HCT116 (cell line): ENCODE measurements around the gene CSAD. TPM values are rescaled to one million over a fixed set of nuclear protein-coding genes. Genes with fewer than 3 reads are reported as not detected.

Experiments
- ATAC-seq: fragments of 200-7000 bp; cut with Tn5 transposase; 2 replicates; pipeline ENCODE4 v1.9.1; 2020; ENCODE audit warnings: mild to moderate bottlenecking, moderate library complexity
- BruUV-seq: library from RNA; stranded (reverse); fragments of 400-500 nt; replicated peaks from 2 replicates; lab custom pipeline; 2021; lab: Mats Ljungman, UMichigan
- CTCF ChIA-PET: fragments of 300-600 bp; sonication (Branson Sonifier 250); formaldehyde crosslinking; loops from one replicate; lab custom pipeline; 2021; ENCODE audit warnings: antibody characterized with exemption; lab: Charles Lee
- POLR2A ChIA-PET: fragments of 300-600, 350-600 bp; sonication (Branson Sonifier 250); formaldehyde crosslinking; loops from one replicate; lab custom pipeline; 2021; ENCODE audit warnings: antibody characterized with exemption; lab: Charles Lee
- RAD21 ChIA-PET, 2 experiments: fragments of 300-600 bp; sonication (Branson Sonifier 250); formaldehyde crosslinking; loops; one replicate each; lab custom pipeline; 2023; ENCODE audit warnings: low total read pairs in 2 of 2; ENCODE audit not compliant: uncharacterized antibody in 2 of 2, unreplicated experiment in 2 of 2, low non-redundant PET in 1 of 2; lab: Charles Lee
- DNase-seq: peaks from one replicate; pipeline ENCODE4 v3.0.0-alpha.2; 2010; ENCODE audit warnings: low read depth, low spot score
- H2AFZ ChIP-seq: fragments of 200-600 bp; shearing (Covaris generic), sonication (generic); 2 replicates; pipeline ENCODE4 v1.6.1; 2017; ENCODE audit warnings: low read depth, mixed run types, mixed read lengths, antibody characterized with exemption, low read length; ENCODE audit not compliant: poor library complexity, severe bottlenecking
- H3K27ac ChIP-seq: 2 replicates; pipeline ENCODE4 v1.5.1; 2012; ENCODE audit warnings: low read depth, low read length
- H3K27me3 ChIP-seq: fragments of 200-600 bp; sonication (generic); 2 replicates; pipeline ENCODE4 v1.6.1; 2016; ENCODE audit warnings: mixed run types, low read length, mixed read lengths; ENCODE audit not compliant: insufficient read depth
- H3K36me3 ChIP-seq, 2 experiments: fragments of 200-500 bp in 1 of 2; fragments of 200-600 bp in 1 of 2; sonication (Bioruptor generic) in 1 of 2; sonication (generic) in 1 of 2; 2 replicates each; pipeline versions ENCODE4 v1.5.1 to v1.6.1; 2014 to 2016; ENCODE audit warnings: low read length in 2 of 2, inconsistent platforms in 1 of 2, mixed read lengths in 1 of 2, mixed run types in 1 of 2; ENCODE audit not compliant: insufficient read depth in 2 of 2, control insufficient read depth in 1 of 2
- H3K4me1 ChIP-seq, 2 experiments: fragments of 200-600 bp in 1 of 2; sonication (generic) in 1 of 2; 2 replicates each; pipeline versions ENCODE4 v1.5.1 to v1.6.1; 2012 to 2017; ENCODE audit warnings: low read length in 2 of 2, inconsistent platforms in 1 of 2, mild to moderate bottlenecking in 1 of 2, mixed read lengths in 1 of 2, mixed run types in 1 of 2, moderate library complexity in 1 of 2; ENCODE audit not compliant: insufficient read depth in 2 of 2, control insufficient read depth in 1 of 2
- H3K4me2 ChIP-seq: fragments of 200-600 bp; sonication (generic); 2 replicates; pipeline ENCODE4 v1.6.1; 2017; ENCODE audit warnings: mixed run types, low read length, mixed read lengths
- H3K4me3 ChIP-seq, 2 experiments: fragments of 200-600 bp in 1 of 2; sonication (generic) in 1 of 2; replicated peaks in 1 of 2; 2 replicates each; pipeline ENCODE4 v1.5.1; 2011 to 2016; ENCODE audit warnings: low read length in 2 of 2, control low read depth in 1 of 2, low read depth in 1 of 2, mild to moderate bottlenecking in 1 of 2, mixed read lengths in 1 of 2, mixed run types in 1 of 2
- H3K79me2 ChIP-seq: fragments of 200-600 bp; sonication (generic); 2 replicates; pipeline ENCODE4 v1.6.1; 2017; ENCODE audit warnings: mild to moderate bottlenecking, mixed run types, low read length, moderate library complexity, mixed read lengths; ENCODE audit not compliant: insufficient read depth
- H3K9ac ChIP-seq: fragments of 200-600 bp; sonication (generic); 2 replicates; pipeline ENCODE4 v1.6.1; 2016; ENCODE audit warnings: low read length, mixed read lengths
- H3K9me2 ChIP-seq: fragments of 200-600 bp; sonication (generic), shearing (Covaris generic); 2 replicates; pipeline ENCODE4 v1.6.1; 2017; ENCODE audit warnings: mixed run types, mild to moderate bottlenecking, moderate library complexity; ENCODE audit not compliant: insufficient read depth
- H3K9me3 ChIP-seq, 2 experiments: fragments of 200-500 bp in 1 of 2; fragments of 200-600 bp in 1 of 2; sonication (Bioruptor generic) in 1 of 2; sonication (generic) in 1 of 2; 2 replicates each; pipeline ENCODE4 v1.6.1; 2014 to 2017; ENCODE audit warnings: low read length in 2 of 2, mixed read lengths in 2 of 2, inconsistent platforms in 1 of 2, low read depth in 1 of 2, mild to moderate bottlenecking in 1 of 2, mixed run types in 1 of 2, moderate library complexity in 1 of 2; ENCODE audit not compliant: control insufficient read depth in 1 of 2, insufficient read depth in 1 of 2
- H4K20me1 ChIP-seq: fragments of 200-600 bp; sonication (generic), shearing (Covaris generic); 2 replicates; pipeline ENCODE4 v1.6.1; 2017; ENCODE audit warnings: mixed run types, mild to moderate bottlenecking, moderate library complexity; ENCODE audit not compliant: insufficient read depth
- CBX3 ChIP-seq: IDR thresholded peaks from 2 replicates; pipeline ENCODE4 v1.6.1; 2012; ENCODE audit warnings: low read depth
- CEBPB ChIP-seq: IDR thresholded peaks from 2 replicates; pipeline ENCODE4 v1.6.1; 2012; ENCODE audit warnings: low read depth
- ELF1 ChIP-seq: IDR thresholded peaks from 2 replicates; pipeline ENCODE4 v1.6.1; 2012; ENCODE audit warnings: low read depth, borderline replicate concordance
- EZH2phosphoT487 ChIP-seq: fragments of 200-600 bp; IDR thresholded peaks from 2 replicates; pipeline ENCODE4 v1.6.1; 2018; ENCODE audit warnings: antibody characterized with exemption, borderline replicate concordance
- FOSL1 ChIP-seq: IDR thresholded peaks from 2 replicates; pipeline ENCODE4 v1.6.1; 2012; ENCODE audit warnings: low read depth
- JUND ChIP-seq: IDR thresholded peaks from 2 replicates; pipeline ENCODE4 v1.6.1; 2012
- MAX ChIP-seq: IDR thresholded peaks from 2 replicates; pipeline ENCODE4 v1.6.1; 2012
- POLR2A ChIP-seq: IDR thresholded peaks from 2 replicates; pipeline ENCODE4 v1.7.0; 2011; ENCODE audit warnings: borderline replicate concordance; ENCODE audit not compliant: insufficient read depth, insufficient read length; ENCODE audit errors: extremely low read depth
- RAD21 ChIP-seq: IDR thresholded peaks from 2 replicates; pipeline ENCODE4 v1.6.1; 2012; ENCODE audit warnings: low read depth, mild to moderate bottlenecking
- REST ChIP-seq: IDR thresholded peaks from 2 replicates; pipeline ENCODE4 v1.6.1; 2012; ENCODE audit warnings: low read depth
- SRF ChIP-seq: IDR thresholded peaks from 2 replicates; pipeline ENCODE4 v1.6.1; 2012; ENCODE audit warnings: low read depth
- TCF7L2 ChIP-seq: IDR thresholded peaks from 2 replicates; pipeline ENCODE4 v1.7.0; 2011; ENCODE audit warnings: borderline replicate concordance, inconsistent platforms; ENCODE audit not compliant: insufficient read depth, insufficient read length; ENCODE audit errors: extremely low read depth
- intact Hi-C: fragments of 100-400 bp; cut with micrococcal nuclease; formaldehyde crosslinking; loops from 2 replicates; pipeline ENCODE4 v1.10.0; 2022
- total RNA-seq: library from RNA; stranded (reverse); gene quantifications from one replicate; pipeline ENCODE4 v1.2.1, GENCODE V29; 2021; ENCODE audit not compliant: unreplicated experiment

Gene CSAD
- total RNA-seq, 1 experiment from 2014 or later: 20.3 TPM

GRCh38 chr12:53212931-53213330, 32.2 kb upstream of the CSAD start:
- H3K36me3 ChIP-seq: peaks cover 11 to 27% of the 10 kb centered on the region in 2 experiments
- ChIA-PET RAD21 (interaction anchor here (1.2 to 2.0 kb wide), 5 partner anchors 38 to 109 kb away, joined by 4 to 11 read pairs (median 8); partner anchors contain the start of gene AAAS (in 2 of the 2)), POLR2A (interaction anchor here (1.1 kb wide), 1 partner anchor 82 kb away, joined by 3 read pairs; the partner anchor contains the start of gene PFDN5), CTCF (interaction anchor here (1.0 to 4.5 kb wide), 7 partner anchors 75 to 147 kb away, joined by 3 to 43 read pairs (median 5); partner anchors contain the start of genes AAAS and PFDN5)
- no TSS peak for BruUV-seq
- ATAC-seq: peak; percentile 6; the same call in 1 of the 2 replicates
- H3K27ac ChIP-seq: no peak overlapping the region
- no peaks in the 10 kb centered on the region for H4K20me1 ChIP-seq
- H3K4me2 ChIP-seq: no peak overlapping the region
- no peaks in the 10 kb centered on the region for H3K27me3 ChIP-seq
- H3K9me3 ChIP-seq: no peaks in the 10 kb centered on the region
- peaks cover 16 to 20% of the 10 kb centered on the region in 2 experiments for H3K4me1 ChIP-seq
- intact Hi-C loops: loop anchor here (1.0 kb wide), 2 partner anchors 38 to 74 kb away; no protein-coding TSS in a partner anchor
- no peak for TF ChIP-seq RAD21
- TF ChIP-seq MAX: no peak
- TF ChIP-seq JUND: no peak
- no peak for TF ChIP-seq POLR2A
- TF ChIP-seq TCF7L2: no peak
- no peak for TF ChIP-seq EZH2phosphoT487
- TF ChIP-seq REST: no peak
- no peak for TF ChIP-seq FOSL1
- no peak for TF ChIP-seq CEBPB
- no peak for TF ChIP-seq ELF1
- TF ChIP-seq CBX3: no peak
- no peak for TF ChIP-seq SRF
- H3K4me3 ChIP-seq: no peak overlapping the region
- H3K9ac ChIP-seq: no peak overlapping the region
- no peak overlapping the region for H2AFZ ChIP-seq
- DNase-seq: no peak
- H3K9me2 ChIP-seq: no peaks in the 10 kb centered on the region
- peaks cover 20% of the 10 kb centered on the region for H3K79me2 ChIP-seq
